K562 (cell line): ENCODE results near the gene SPINT3. TPM values are rescaled to one million over a fixed set of nuclear protein-coding genes. Genes with fewer than 3 reads are reported as not detected.

Experiments
- ATAC-seq: fragments of 200-7000 bp; cut with Tn5 transposase; 3 replicates; pipeline ENCODE4 v1.9.1; 2020; ENCODE audit warnings: moderate library complexity
- BruUV-seq: library from RNA; stranded (reverse); fragments of 400-500 nt; replicated peaks from 2 replicates; lab custom pipeline; 2021; lab: Mats Ljungman, UMichigan
- CTCF ChIA-PET: fragments of 300-600 bp; formaldehyde crosslinking; extraction: SDS; loops from one replicate; lab custom pipeline; 2021; ENCODE audit warnings: low intra/inter-chr PET ratio; lab: Yijun Ruan, JAX
- POLR2A ChIA-PET: fragments of 300-600, 350-650 bp; sonication (Branson Sonifier 250); formaldehyde crosslinking; extraction: SDS; loops from one replicate; lab custom pipeline; 2021; ENCODE audit warnings: antibody characterized with exemption, inconsistent platforms; lab: Yijun Ruan, JAX
- DNase-seq, 4 experiments: peaks; one replicate each; pipeline versions ENCODE4 v3.0.0 to v3.0.0-alpha.2; 2011 to 2018; ENCODE audit warnings: low spot score in 3 of 4, mixed read lengths in 3 of 4; ENCODE audit errors: extremely low read depth in 1 of 4
- FAIRE-seq: peaks from 2 replicates; lab custom pipeline; 2011; peaks lifted over from hg19 to GRCh38; lab: Jason Lieb, UNC
- H2AFZ ChIP-seq: 2 replicates; pipeline ENCODE4 v1.6.0; 2011; ENCODE audit warnings: low read depth, low read length, control low read depth, inconsistent platforms
- H3K27ac ChIP-seq: fragments of 200-600 bp; 3 replicates; pipeline ENCODE4 v1.8.0; 2011; ENCODE audit warnings: low read depth, mild to moderate bottlenecking, control low read depth, inconsistent platforms, low read length, moderate library complexity, mixed read lengths; ENCODE audit errors: extremely low read depth
- H3K27me3 ChIP-seq, 2 experiments: fragments of 300-600 bp in 1 of 2; 2 replicates in 1 of 2; 3 replicates in 1 of 2; pipeline versions ENCODE4 v1.6.0 to v1.8.0; 2011; ENCODE audit warnings: inconsistent platforms in 2 of 2, low read length in 2 of 2, mild to moderate bottlenecking in 1 of 2, mixed read lengths in 1 of 2, moderate library complexity in 1 of 2; ENCODE audit not compliant: control insufficient read depth in 2 of 2, insufficient read depth in 2 of 2
- H3K36me3 ChIP-seq: fragments of 300-600 bp; 3 replicates; pipeline ENCODE4 v1.8.0; 2011; ENCODE audit warnings: mild to moderate bottlenecking, low read length, inconsistent platforms; ENCODE audit not compliant: control insufficient read depth, insufficient read depth
- H3K4me1 ChIP-seq, 2 experiments: fragments of 200-600 bp in 1 of 2; replicated peaks in 1 of 2; 2 replicates in 1 of 2; 3 replicates in 1 of 2; pipeline versions ENCODE4 v1.5.1 to v1.8.0; 2011; ENCODE audit warnings: inconsistent platforms in 2 of 2, low read length in 2 of 2, mild to moderate bottlenecking in 1 of 2, mixed read lengths in 1 of 2, moderate library complexity in 1 of 2; ENCODE audit not compliant: control insufficient read depth in 2 of 2, insufficient read depth in 2 of 2
- H3K4me2 ChIP-seq: 2 replicates; pipeline ENCODE4 v1.6.1; 2011; ENCODE audit warnings: low read length, control low read depth, inconsistent platforms, mixed read lengths; ENCODE audit not compliant: insufficient read depth
- H3K4me3 ChIP-seq: fragments of 200-600 bp; sonication (generic), shearing (Covaris generic); 2 replicates; pipeline ENCODE4 v1.5.1; 2016; ENCODE audit warnings: control low read depth, inconsistent platforms
- H3K79me2 ChIP-seq: fragments of 200-600 bp; 3 replicates; pipeline ENCODE4 v1.8.0; 2011; ENCODE audit warnings: low read length, inconsistent platforms; ENCODE audit not compliant: control insufficient read depth, insufficient read depth
- H3K9ac ChIP-seq, 2 experiments: 2 replicates each; pipeline versions ENCODE4 v1.6.0 to v1.6.1; 2011; ENCODE audit warnings: low read depth in 2 of 2, low read length in 2 of 2, control low read depth in 1 of 2, inconsistent platforms in 1 of 2, mild to moderate bottlenecking in 1 of 2, mixed read lengths in 1 of 2; ENCODE audit not compliant: insufficient read depth in 1 of 2
- H3K9me1 ChIP-seq: one replicate; pipeline ENCODE4 v1.6.0; 2011; ENCODE audit warnings: inconsistent platforms, mild to moderate bottlenecking, low read length, moderate library complexity; ENCODE audit not compliant: control insufficient read depth, insufficient read depth
- H3K9me3 ChIP-seq: replicated peaks from 2 replicates; pipeline ENCODE4 v1.5.1; 2011; ENCODE audit warnings: low read depth, low read length, inconsistent platforms; ENCODE audit not compliant: control insufficient read depth, insufficient read depth
- H4K20me1 ChIP-seq: replicated peaks from 2 replicates; pipeline ENCODE4 v1.6.1; 2011; ENCODE audit warnings: low read length, inconsistent platforms, mixed read lengths; ENCODE audit not compliant: control insufficient read depth, insufficient read depth
- CCAR2 ChIP-seq: fragments of 200-400 bp; formaldehyde crosslinking; IDR thresholded peaks from 2 replicates; pipeline ENCODE4 v1.6.1; 2017; ENCODE audit warnings: mild to moderate bottlenecking, low read depth, low read length
- EP300 ChIP-seq: IDR thresholded peaks from 2 replicates; pipeline ENCODE4 v1.6.1; 2012; ENCODE audit warnings: low read length, improper control_type of control experiment
- FOXM1 ChIP-seq, 2 experiments: fragments of 450-650 bp in 1 of 2; sonication (generic) in 1 of 2; formaldehyde crosslinking in 1 of 2; IDR thresholded peaks; 2 replicates each; pipeline versions ENCODE4 v1.6.1 to v1.9.0; 2017 to 2022; ENCODE audit warnings: low read depth in 2 of 2, mild to moderate bottlenecking in 2 of 2, missing genetic modification reagents in 1 of 2, moderate library complexity in 1 of 2
- HDAC3 ChIP-seq: fragments of 450-650 bp; IDR thresholded peaks from 2 replicates; pipeline ENCODE4 v1.6.1; 2018; ENCODE audit warnings: borderline replicate concordance, mild to moderate bottlenecking, moderate library complexity; ENCODE audit not compliant: partially characterized antibody
- JUNB ChIP-seq: fragments of 450-650 bp; formaldehyde crosslinking; conservative IDR thresholded peaks from 2 replicates; pipeline ENCODE4 v1.4.0; 2020; ENCODE audit warnings: mild to moderate bottlenecking
- KLF6 ChIP-seq: fragments of 250-450 bp; sonication (Bioruptor Pico); IDR thresholded peaks from 2 replicates; pipeline ENCODE4 v1.4.0; 2020; ENCODE audit warnings: mild to moderate bottlenecking, moderate library complexity, borderline replicate concordance
- MAFG ChIP-seq: fragments of 450-650 bp; conservative IDR thresholded peaks from 2 replicates; pipeline ENCODE4 v1.6.1; 2016; ENCODE audit warnings: missing genetic modification characterization, missing compliant biosample characterization
- NONO ChIP-seq, 2 experiments: fragments of 200-400 bp in 1 of 2; fragments of 450-650 bp in 1 of 2; formaldehyde crosslinking in 1 of 2; IDR thresholded peaks; 2 replicates each; pipeline ENCODE4 v1.6.1; 2017; ENCODE audit warnings: low read depth in 2 of 2, mild to moderate bottlenecking in 2 of 2, moderate library complexity in 2 of 2, low read length in 1 of 2
- NR4A1 ChIP-seq, 2 experiments: fragments of 250-450 bp in 1 of 2; fragments of 450-650 bp in 1 of 2; sonication (Bioruptor Pico) in 1 of 2; IDR thresholded peaks; 2 replicates each; pipeline versions ENCODE4 v1.4.0 to v1.6.1; 2016 to 2020; ENCODE audit warnings: mild to moderate bottlenecking in 2 of 2, missing compliant biosample characterization in 1 of 2, missing genetic modification characterization in 1 of 2, moderate library complexity in 1 of 2
- TRIM28 ChIP-seq: fragments of 450-650 bp; IDR thresholded peaks from 2 replicates; pipeline ENCODE4 v1.6.1; 2017
- ZBTB12 ChIP-seq: fragments of 250-450 bp; sonication (Bioruptor Pico); IDR thresholded peaks from 2 replicates; pipeline ENCODE4 v1.4.0; 2020
- ZC3H4 ChIP-seq: sonication (generic); formaldehyde crosslinking; IDR thresholded peaks from 2 replicates; pipeline ENCODE4 v1.9.0; 2021; ENCODE audit warnings: missing genetic modification reagents, borderline replicate concordance
- ZNF121 ChIP-seq: sonication (generic); formaldehyde crosslinking; conservative IDR thresholded peaks from 2 replicates; pipeline ENCODE4 v1.8.0; 2022; ENCODE audit warnings: missing genetic modification reagents
- ZNF134 ChIP-seq: fragments of 250-450 bp; sonication (Bioruptor Pico); conservative IDR thresholded peaks from 2 replicates; pipeline ENCODE4 v1.4.0; 2020
- ZNF197 ChIP-seq: fragments of 200-800 bp; sonication (Bioruptor generic); IDR thresholded peaks from 2 replicates; pipeline ENCODE4 v1.6.1; 2016; ENCODE audit warnings: low read depth, missing genetic modification characterization, missing compliant biosample characterization
- ZNF316 ChIP-seq: fragments of 450-650 bp; IDR thresholded peaks from 2 replicates; pipeline ENCODE4 v1.6.1; 2016
- WGBS: fragments of 100-300 bp; shearing (Covaris generic); methylation state at CpG from one replicate; pipeline ENCODE4 v1.1.6; 2016; ENCODE audit warnings: low coverage, mixed read lengths; ENCODE audit not compliant: insufficient coverage; ENCODE audit errors: missing lambda C conversion rate; 5-methylcytosine and 5-hydroxymethylcytosine counted together
- in situ Hi-C: fragments of 300-500 bp; cut with MboI; formaldehyde crosslinking; loops from 4 replicates; pipeline ENCODE4 v1.15.0; 2018; ENCODE audit warnings: inconsistent platforms, mixed read lengths
- intact Hi-C: fragments of 100-400 bp; cut with micrococcal nuclease; formaldehyde crosslinking; loops from 2 replicates; pipeline ENCODE4 v1.14.2; 2022
- polyA plus RNA-seq, 8 experiments: library from polyadenylated mRNA; depleted of rRNA in 4 of 8; stranded (reverse) in 5 of 8; unstranded in 3 of 8; fragments of >200 nt; fragmentation: Nextera tagmentation in 2 of 8; fragmentation: Illumina TruSeq in 1 of 8; extraction: Ambion mirVana in 2 of 8; extraction: Trizol in 1 of 8; gene quantifications; 2 replicates each; pipeline versions ENCODE4 v1.2.1 to v1.2.3, GENCODE V29; 2011 to 2014; ENCODE audit warnings: inconsistent platforms in 1 of 8, missing spikeins in 1 of 8
- total RNA-seq, 7 experiments: library from RNA; depleted of rRNA in 6 of 7; stranded (reverse); fragments of >200 nt in 6 of 7; fragmentation: Illumina TruSeq in 2 of 7; extraction: Trizol in 2 of 7; gene quantifications; 2 replicates each; pipeline versions ENCODE4 v1.2.1 to v1.2.3, GENCODE V29; 2011 to 2021; ENCODE audit warnings: low replicate concordance in 1 of 7

Gene SPINT3
- total and polyA plus RNA-seq, 9 of the 15 experiments (the other 6 are each of a cell fraction or from before 2014, with no cell fraction given) = not detected

GRCh38 chr20:45523821-45524220 lies 8.4 kb upstream of the SPINT3 start:
- Histone ChIP-seq H3K79me2 (no peaks in the 10 kb centered on the region), H4K20me1 (no peaks in the 10 kb centered on the region), H3K9ac (no peak overlapping the region), H3K27me3 (peaks cover 0 to 6% of the 10 kb centered on the region in 2 experiments; a peak in 2 of 5 replicates), H3K4me1 (no peaks in the 10 kb centered on the region), H3K27ac (no peak overlapping the region), H3K36me3 (no peaks in the 10 kb centered on the region), H3K4me3 (no peak overlapping the region), H3K9me3 (no peaks in the 10 kb centered on the region), H2AFZ (no peak overlapping the region), H3K9me1 (no peaks in the 10 kb centered on the region), H3K4me2 (no peak overlapping the region)
- no TSS peak for BruUV-seq
- no peak for FAIRE-seq
- intact Hi-C loops = no loop called here
- POLR2A ChIA-PET = interaction anchor here (0.6 to 1.6 kb wide), 2 partner anchors 9 to 16 kb away, joined by 3 to 5 read pairs; partner anchors contain the start of genes SPINT3 and WFDC6
- in situ Hi-C loops = no loop called here
- CTCF ChIA-PET = no interaction called here
- TF ChIP-seq MAFG (tag) = no peak
- TF ChIP-seq ZNF316 = 0 out of 2 replicates have a peak, but pooled peaks have one; percentile 8
- no peak for ATAC-seq
- 0% methylated on average over 1 of the region's 1 CpG for WGBS
- no peak for DNase-seq

- no peaks in the 10 kb centered on the region for H3K9me3 ChIP-seq
- intact Hi-C loops = no loop called here
- no peak overlapping the region for H3K27ac ChIP-seq
- in situ Hi-C loops = no loop called here
- H3K4me3 ChIP-seq = no peak overlapping the region
- FAIRE-seq = no peak
- H3K9me1 ChIP-seq = no peaks in the 10 kb centered on the region
- no peaks in the 10 kb centered on the region for H3K27me3 ChIP-seq
- H2AFZ ChIP-seq = no peak overlapping the region
- CTCF ChIA-PET = no interaction called here
- POLR2A ChIA-PET = interaction anchor here (1.2 kb wide), 1 partner anchor 9 kb away, joined by 3 read pairs; no protein-coding TSS in a partner anchor
- H3K79me2 ChIP-seq = no peaks in the 10 kb centered on the region
- H3K4me1 ChIP-seq = no peaks in the 10 kb centered on the region
- H4K20me1 ChIP-seq = no peaks in the 10 kb centered on the region
- 5% methylated on average over 2 of the region's 2 CpGs for WGBS
- H3K9ac ChIP-seq = no peak overlapping the region
- BruUV-seq = no TSS peak
- ATAC-seq = no peak
- H3K36me3 ChIP-seq = no peaks in the 10 kb centered on the region
- no peak overlapping the region for H3K4me2 ChIP-seq
- no peak for DNase-seq
- TF ChIP-seq TRIM28 (no peak), EP300 (no peak), KLF6 (CRISPR knock-in tag) (no peak), JUNB (CRISPR knock-in tag) (no peak), ZNF197 (CRISPR knock-in tag) (no peak), ZNF134 (CRISPR knock-in tag) (no peak), NONO (IDR thresholded peaks at IDR 0.05; ENCODE audit: low read depth in 2 of 2, low read length in 1 of 2) (no peak), HDAC3 (no peak), ZNF121 (no peak), ZC3H4 (no peak), NR4A1 (CRISPR knock-in tag; IDR thresholded peaks at IDR 0.05) (no peak), NR4A1 (tag; IDR thresholded peaks at IDR 0.05) (no peak), CCAR2 (no peak), FOXM1 (IDR thresholded peaks at IDR 0.05; ENCODE audit: low read depth) (no peak), FOXM1 (CRISPR knock-in tag; IDR thresholded peaks at IDR 0.05; ENCODE audit: low read depth) (no peak), ZBTB12 (CRISPR knock-in tag) (no peak)
These were observed 2.9 kb upstream of the SPINT3 start for GRCh38 chr20:45518282-45518681.
